HepG2 (cell line): Measurements from ENCODE around the gene MCF2L. TPM values are rescaled to one million over a fixed set of nuclear protein-coding genes. Genes with fewer than 3 reads are reported as not detected.

Experiments used
- DDIT3 ChIP-seq: sonication (generic); formaldehyde crosslinking; IDR thresholded peaks from 2 replicates; pipeline ENCODE4 v1.4.0; 2020; ENCODE audit warnings: mild to moderate bottlenecking, missing genetic modification reagents
- FOXM1 ChIP-seq: sonication (generic); formaldehyde crosslinking; IDR thresholded peaks from 2 replicates; pipeline ENCODE4 v1.5.0; 2020; ENCODE audit warnings: missing genetic modification reagents
- HNRNPLL ChIP-seq: fragments of 200-400 bp; formaldehyde crosslinking; IDR thresholded peaks from 2 replicates; pipeline ENCODE4 v1.6.1; 2017; ENCODE audit warnings: mild to moderate bottlenecking, low read depth, low read length; ENCODE audit not compliant: poor library complexity, severe bottlenecking
- MEIS1 ChIP-seq: sonication (generic); formaldehyde crosslinking; IDR thresholded peaks from 2 replicates; pipeline ENCODE4 v1.9.0; 2021; ENCODE audit warnings: mild to moderate bottlenecking, missing genetic modification reagents, moderate library complexity, borderline replicate concordance
- PRDM15 ChIP-seq: sonication (generic); formaldehyde crosslinking; IDR thresholded peaks from 2 replicates; pipeline ENCODE4 v1.4.0; 2020; ENCODE audit warnings: missing genetic modification reagents
- RAD21 ChIP-seq: fragments of 450-650 bp; formaldehyde crosslinking; IDR thresholded peaks from 2 replicates; pipeline ENCODE4 v1.5.0; 2020; ENCODE audit warnings: mild to moderate bottlenecking
- SNAPC4 ChIP-seq: sonication (generic); formaldehyde crosslinking; IDR thresholded peaks from 2 replicates; pipeline ENCODE4 v1.4.0; 2020; ENCODE audit warnings: mild to moderate bottlenecking, missing genetic modification reagents
- TEAD3 ChIP-seq: optimal IDR thresholded peaks from 2 replicates; pipeline ENCODE3; 2016; ENCODE audit warnings: borderline replicate concordance
- THAP9 ChIP-seq: sonication (generic); formaldehyde crosslinking; IDR thresholded peaks from 2 replicates; pipeline ENCODE4; 2020; ENCODE audit warnings: missing genetic modification reagents, mild to moderate bottlenecking, borderline replicate concordance
- ZNF230 ChIP-seq: sonication (generic); formaldehyde crosslinking; IDR thresholded peaks from 2 replicates; pipeline ENCODE4 v1.4.0; 2020; ENCODE audit warnings: mild to moderate bottlenecking, missing genetic modification reagents
- ZNF570 ChIP-seq: sonication (generic); formaldehyde crosslinking; IDR thresholded peaks from 2 replicates; pipeline ENCODE4 v1.4.0; 2020; ENCODE audit warnings: mild to moderate bottlenecking, missing genetic modification reagents, borderline replicate concordance
- ZNF703 ChIP-seq: sonication (generic); formaldehyde crosslinking; IDR thresholded peaks from 2 replicates; pipeline ENCODE4 v1.5.1; 2020; ENCODE audit warnings: missing genetic modification reagents, mild to moderate bottlenecking, moderate library complexity, borderline replicate concordance
- polyA plus RNA-seq, 8 experiments: library from polyadenylated mRNA; depleted of rRNA in 3 of 8; stranded (reverse) in 7 of 8; unstranded in 1 of 8; fragments of >200 nt; fragmentation: Illumina TruSeq in 4 of 8; extraction: Trizol in 4 of 8; gene quantifications; 2 replicates each; pipeline versions ENCODE4 v1.2.1 to v1.2.3, GENCODE V29; 2011 to 2016; ENCODE audit warnings: low read depth in 4 of 8, missing spikeins in 1 of 8, mixed read lengths in 1 of 8; ENCODE audit not compliant: insufficient read depth in 1 of 8
- total RNA-seq, 5 experiments: library from RNA; depleted of rRNA; stranded (reverse); fragments of >200 nt; fragmentation: Illumina TruSeq; extraction: Trizol; gene quantifications; 2 replicates each; pipeline ENCODE4 v1.2.3, GENCODE V29; 2016; ENCODE audit warnings: low read depth in 1 of 5

Gene MCF2L
- total and polyA plus RNA-seq, 2 of the 13 experiments (the other 11 are each of a cell fraction or from before 2014, with no cell fraction given) = 19.4 to 28.4 TPM

GRCh38 chr13:113105032-113105920 is 136.3 kb downstream of the MCF2L start, which contains the start of gene F7 (continued):
- TF ChIP-seq ZNF703 (CRISPR knock-in tag) (no peak; the same call in 1 of the 2 replicates), PRDM15 (CRISPR knock-in tag) (no peak), RAD21 (CRISPR knock-in tag) (peak; percentile 54; the same call in 1 of the 2 replicates), FOXM1 (CRISPR knock-in tag) (no peak), MEIS1 (CRISPR knock-in tag) (peak; percentile 68; the same call in 1 of the 2 replicates), HNRNPLL (peak; percentile 28), TEAD3 (peak; percentile 92), ZNF570 (0 out of 2 replicates have a peak, but pooled peaks have one; percentile 56), SNAPC4 (CRISPR knock-in tag) (0 out of 2 replicates have a peak, but pooled peaks have one; percentile 63), DDIT3 (no peak), THAP9 (CRISPR knock-in tag) (peak; percentile 52; the same call in 1 of the 2 replicates), ZNF230 (CRISPR knock-in tag) (no peak)
